H1 (cell line): Measurements from ENCODE around the gene TUBGCP2. TPM values are rescaled to one million over a fixed set of nuclear protein-coding genes. Genes with fewer than 3 reads are reported as not detected.

Source experiments
- CTCF ChIA-PET: fragments of 300-600 bp; sonication (Branson Sonifier 250); formaldehyde crosslinking; loops from one replicate; lab custom pipeline; 2021; ENCODE audit not compliant: partially characterized antibody; lab: Charles Lee
- POLR2A ChIA-PET: fragments of 300-600 bp; sonication (Branson Sonifier 250); formaldehyde crosslinking; loops from one replicate; lab custom pipeline; 2021; ENCODE audit warnings: inconsistent platforms; ENCODE audit not compliant: partially characterized antibody; lab: Charles Lee
- DNase-seq, 2 experiments: peaks; one replicate each; pipeline versions ENCODE4 v3.0.0 to v3.0.0-alpha.2; 2010 to 2022; ENCODE audit warnings: low spot score in 2 of 2, low read depth in 1 of 2, mixed read lengths in 1 of 2
- FAIRE-seq: peaks from 2 replicates; lab custom pipeline; 2011; peaks lifted over from hg19 to GRCh38; lab: Jason Lieb, UNC
- H2AFZ ChIP-seq: 2 replicates; pipeline ENCODE4 v1.8.1; 2012; ENCODE audit warnings: low read length, inconsistent platforms
- H2AK5ac ChIP-seq: 2 replicates; pipeline ENCODE4 v1.6.1; 2013; ENCODE audit warnings: low read depth, low read length
- H2BK120ac ChIP-seq: replicated peaks from 2 replicates; pipeline ENCODE3; 2013; ENCODE audit warnings: low read depth, low read length, inconsistent platforms
- H2BK12ac ChIP-seq: 2 replicates; pipeline ENCODE4 v1.6.1; 2013; ENCODE audit warnings: low read depth, low read length
- H2BK15ac ChIP-seq: 2 replicates; pipeline ENCODE4 v1.6.1; 2013; ENCODE audit warnings: low read length
- H2BK20ac ChIP-seq: 2 replicates; pipeline ENCODE4 v1.6.1; 2013; ENCODE audit warnings: low read length
- H2BK5ac ChIP-seq: 2 replicates; pipeline ENCODE4 v1.6.1; 2013; ENCODE audit warnings: low read depth, low read length
- H3K14ac ChIP-seq: 2 replicates; pipeline ENCODE4 v1.6.1; 2013; ENCODE audit warnings: inconsistent platforms; ENCODE audit not compliant: insufficient read length
- H3K18ac ChIP-seq: 2 replicates; pipeline ENCODE4 v1.6.1; 2013; ENCODE audit warnings: low read length; ENCODE audit errors: extremely low read depth
- H3K23ac ChIP-seq: 2 replicates; pipeline ENCODE4 v1.6.1; 2013; ENCODE audit warnings: inconsistent platforms; ENCODE audit not compliant: insufficient read length
- H3K23me2 ChIP-seq: 2 replicates; pipeline ENCODE4 v1.6.1; 2013; ENCODE audit warnings: low read depth, low read length
- H3K27ac ChIP-seq: 2 replicates; pipeline ENCODE4 v1.6.1; 2011; ENCODE audit warnings: low read depth, low read length, inconsistent platforms
- H3K27me3 ChIP-seq, 4 experiments: replicated peaks in 1 of 4; 1 replicate in 1 of 4; 2 replicates in 3 of 4; pipeline versions ENCODE4 v1.6.1 to v1.8.1; 2011 to 2013; ENCODE audit warnings: low read length in 3 of 4, mild to moderate bottlenecking in 3 of 4, inconsistent platforms in 2 of 4, mixed read lengths in 2 of 4, moderate library complexity in 1 of 4; ENCODE audit not compliant: control insufficient read depth in 3 of 4, insufficient read depth in 3 of 4; ENCODE audit errors: extremely low read depth in 1 of 4
- H3K36me3 ChIP-seq, 4 experiments: 2 replicates each; pipeline versions ENCODE4 v1.6.1 to v1.8.1; 2011 to 2013; ENCODE audit warnings: mild to moderate bottlenecking in 4 of 4, low read length in 3 of 4, moderate library complexity in 2 of 4, control low read depth in 1 of 4, inconsistent platforms in 1 of 4; ENCODE audit not compliant: insufficient read depth in 4 of 4, control insufficient read depth in 2 of 4
- H3K4ac ChIP-seq: replicated peaks from 2 replicates; pipeline ENCODE3; 2013; ENCODE audit warnings: low read length, low read depth, mixed read lengths, inconsistent platforms; ENCODE audit not compliant: insufficient read length
- H3K4me1 ChIP-seq, 4 experiments: replicated peaks in 1 of 4; 1 replicate in 1 of 4; 2 replicates in 3 of 4; pipeline versions ENCODE4 v1.6.1 to v1.8.1; 2011 to 2013; ENCODE audit warnings: low read length in 3 of 4, inconsistent platforms in 2 of 4, mixed read lengths in 1 of 4; ENCODE audit not compliant: insufficient read depth in 4 of 4, control insufficient read depth in 3 of 4
- H3K4me2 ChIP-seq, 2 experiments: 2 replicates each; pipeline versions ENCODE4 v1.6.1 to v1.8.1; 2011 to 2013; ENCODE audit warnings: low read depth in 2 of 2, low read length in 2 of 2, control low read depth in 1 of 2, inconsistent platforms in 1 of 2, mild to moderate bottlenecking in 1 of 2; ENCODE audit not compliant: insufficient read depth in 1 of 2
- H3K4me3 ChIP-seq, 4 experiments: fragments of 200-600, 300-600 bp in 1 of 4; sonication (generic), shearing (Covaris generic), sonication (Bioruptor Twin) in 1 of 4; 2 replicates each; pipeline versions ENCODE4 v1.5.1 to v1.8.1; 2011 to 2016; ENCODE audit warnings: low read length in 4 of 4, low read depth in 3 of 4, control low read depth in 2 of 4, inconsistent platforms in 2 of 4, mild to moderate bottlenecking in 2 of 4, mixed read lengths in 1 of 4, moderate library complexity in 1 of 4; ENCODE audit not compliant: insufficient read depth in 2 of 4; ENCODE audit errors: extremely low read depth in 1 of 4
- H3K56ac ChIP-seq: replicated peaks from 2 replicates; pipeline ENCODE3; 2013; ENCODE audit warnings: low read depth, mild to moderate bottlenecking, mixed read lengths, low read length, inconsistent platforms; ENCODE audit not compliant: insufficient read length
- H3K79me1 ChIP-seq: 2 replicates; pipeline ENCODE4 v1.6.1; 2013; ENCODE audit warnings: low read depth, low read length, control low read depth
- H3K79me2 ChIP-seq, 2 experiments: 2 replicates each; pipeline versions ENCODE4 v1.6.1 to v1.8.1; 2012 to 2013; ENCODE audit warnings: low read length in 2 of 2, mild to moderate bottlenecking in 2 of 2, inconsistent platforms in 1 of 2; ENCODE audit not compliant: insufficient read depth in 2 of 2, control insufficient read depth in 1 of 2
- H3K9ac ChIP-seq, 4 experiments: replicated peaks in 1 of 4; 1 replicate in 1 of 4; 2 replicates in 3 of 4; pipeline versions ENCODE4 v1.6.1 to v1.8.1; 2011 to 2013; ENCODE audit warnings: low read depth in 3 of 4, low read length in 3 of 4, control low read depth in 2 of 4, mild to moderate bottlenecking in 2 of 4, moderate library complexity in 2 of 4, inconsistent platforms in 1 of 4; ENCODE audit errors: extremely low read depth in 1 of 4
- H3K9me3 ChIP-seq, 2 experiments: 2 replicates each; pipeline versions ENCODE4 v1.6.1 to v1.8.1; 2012 to 2013; ENCODE audit warnings: mild to moderate bottlenecking in 2 of 2, moderate library complexity in 2 of 2, control low read depth in 1 of 2, inconsistent platforms in 1 of 2, low read depth in 1 of 2, low read length in 1 of 2, mixed read lengths in 1 of 2; ENCODE audit not compliant: insufficient read depth in 2 of 2
- H4K20me1 ChIP-seq, 2 experiments: replicated peaks in 1 of 2; 2 replicates each; pipeline versions ENCODE3 to v1.8.1; 2011 to 2013; ENCODE audit warnings: inconsistent platforms in 2 of 2, low read length in 2 of 2, mild to moderate bottlenecking in 1 of 2; ENCODE audit not compliant: insufficient read depth in 2 of 2, control insufficient read depth in 1 of 2
- H4K5ac ChIP-seq: 2 replicates; pipeline ENCODE4 v1.6.1; 2013; ENCODE audit warnings: low read length, low read depth, mixed read lengths, inconsistent platforms; ENCODE audit not compliant: insufficient read length
- H4K8ac ChIP-seq: 2 replicates; pipeline ENCODE4 v1.8.0; 2013; ENCODE audit warnings: mild to moderate bottlenecking, moderate library complexity, low read length, inconsistent platforms; ENCODE audit not compliant: insufficient read depth; ENCODE audit errors: extremely low read depth
- H4K91ac ChIP-seq: replicated peaks from 2 replicates; pipeline ENCODE3; 2013; ENCODE audit warnings: low read length, mixed read lengths, inconsistent platforms; ENCODE audit not compliant: insufficient read length
- BRCA1 ChIP-seq: IDR thresholded peaks from 2 replicates; pipeline ENCODE4 v1.6.1; 2012; ENCODE audit warnings: low read depth, low read length, improper control_type of control experiment
- CBX5 ChIP-seq: fragments of 300-800, 300-1000 bp; sonication (generic); IDR thresholded peaks from 2 replicates; pipeline ENCODE4 v1.7.1; 2016; ENCODE audit warnings: antibody characterized with exemption, low read length, low read depth
- SP2 ChIP-seq: IDR thresholded peaks from 2 replicates; pipeline ENCODE4 v1.6.1; 2012; ENCODE audit warnings: mild to moderate bottlenecking, low read length, inconsistent platforms
- TCF12 ChIP-seq: IDR thresholded peaks from 2 replicates; pipeline ENCODE4 v1.6.1; 2011; ENCODE audit warnings: low read depth, mild to moderate bottlenecking, low read length
- WGBS, 2 experiments: shearing (Covaris generic) in 1 of 2; methylation state at CpG; one replicate each; pipeline versions ENCODE4 v1.1.6 to v1.1.7; 2013 to 2015; ENCODE audit warnings: low lambda C conversion rate in 2 of 2, mixed read lengths in 2 of 2, inconsistent platforms in 1 of 2, low coverage in 1 of 2, missing lambda C conversion rate in 1 of 2; ENCODE audit not compliant: insufficient replicate concordance in 2 of 2, insufficient coverage in 1 of 2, insufficient read length in 1 of 2; ENCODE audit errors: extremely low coverage in 1 of 2, missing lambda C conversion rate in 1 of 2; 5-methylcytosine and 5-hydroxymethylcytosine counted together
- polyA plus RNA-seq, 7 experiments: library from polyadenylated mRNA; depleted of rRNA in 3 of 7; stranded (reverse) in 5 of 7; unstranded in 2 of 7; fragments of >200 nt in 5 of 7; fragments of 200-250 nt in 2 of 7; gene quantifications; 1 replicate in 5 of 7; 2 replicates in 1 of 7; 4 replicates in 1 of 7; pipeline versions ENCODE4 v1.2.1 to v1.2.3, GENCODE V29; 2011 to 2013; ENCODE audit warnings: missing spikeins in 2 of 7, mixed read lengths in 2 of 7
- total RNA-seq: library from RNA; stranded (reverse); fragmentation: NEBNext Ultra II Directional; extraction: Animal tissue kit (Norgen Biotek cat#: 25700); gene quantifications from 2 replicates; pipeline ENCODE4 v1.2.1, GENCODE V29; 2021
- TF ChIP-seq, protein P1 (sequence below): IDR thresholded peaks from 2 replicates; pipeline ENCODE4 v1.6.1; 2012; ENCODE audit warnings: low read length, inconsistent platforms

Gene TUBGCP2
- total and polyA plus RNA-seq, 2 of the 8 experiments (the other 6 are each of a cell fraction or from before 2014, with no cell fraction given): 34.9 to 51.9 TPM

DNA sequence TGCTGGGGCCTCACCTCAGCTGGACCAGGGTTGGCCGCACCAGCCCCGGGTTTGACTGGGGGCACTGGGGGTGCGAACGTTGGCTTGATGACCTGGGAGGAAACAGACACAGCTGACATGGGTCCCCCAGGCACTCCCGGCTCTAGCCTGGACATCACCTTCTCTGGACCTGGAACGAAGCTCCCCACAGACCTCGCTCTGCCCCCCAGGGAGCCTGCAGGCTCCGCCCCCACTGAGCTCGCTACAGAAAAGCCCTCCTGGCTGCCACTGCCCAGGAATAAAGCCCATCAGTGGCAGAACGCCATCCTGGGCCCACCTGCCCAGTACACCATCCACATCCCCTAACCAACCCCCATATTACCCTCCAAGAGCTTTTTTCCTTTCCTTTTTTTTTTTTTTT, 45.0 kb downstream of the TUBGCP2 start:
- Histone ChIP-seq H3K27me3 (peaks cover 0 to 15% (median 8%) of the 10 kb centered on the region in 4 experiments; a peak in 6 of 7 replicates), H4K91ac (no peak overlapping the region), H3K27ac (no peak overlapping the region), H2AK5ac (no peak overlapping the region), H2BK5ac (no peak overlapping the region), H3K23me2 (peaks cover 7% of the 10 kb centered on the region; the same call in 1 of the 2 replicates), H4K5ac (no peak overlapping the region), H3K56ac (no peak overlapping the region), H2BK20ac (no peak overlapping the region), H4K8ac (no peak overlapping the region), H2AFZ (no peak overlapping the region), H3K23ac (no peak overlapping the region), H3K4ac (no peak overlapping the region), H3K4me3 (no peak overlapping the region), H3K4me1 (peaks cover 0 to 14% (median 6%) of the 10 kb centered on the region in 4 experiments; a peak in 4 of 7 replicates), H2BK15ac (no peak overlapping the region), H3K9ac (no peak overlapping the region), H4K20me1 (no peaks in the 10 kb centered on the region), H3K4me2 (no peak overlapping the region), H2BK120ac (no peak overlapping the region), H3K79me1 (no peaks in the 10 kb centered on the region), H3K9me3 (no peaks in the 10 kb centered on the region), H3K18ac (no peak overlapping the region), H2BK12ac (no peak overlapping the region), H3K36me3 (no peaks in the 10 kb centered on the region), H3K79me2 (no peaks in the 10 kb centered on the region), H3K14ac (no peak overlapping the region)
- 86% methylated on average over 10 of the region's 10 CpGs; no CpG with 5 or more reads in 1 of the 2 experiments for WGBS, 2 experiments
- FAIRE-seq (no peak), DNase-seq (no peak)
- ChIA-PET POLR2A (interaction anchor here (0.7 to 2.3 kb wide), 5 partner anchors 10 to 51 kb away, joined by 3 to 6 read pairs (median 3); partner anchors contain the start of gene VENTX), CTCF (interaction anchor here (0.6 to 2.4 kb wide), 9 partner anchors 8 to 358 kb away, joined by 3 to 8 read pairs (median 3); partner anchors contain the start of gene ADAM8)
- TF ChIP-seq CBX5: no peak
- TF ChIP-seq, protein P1, sequence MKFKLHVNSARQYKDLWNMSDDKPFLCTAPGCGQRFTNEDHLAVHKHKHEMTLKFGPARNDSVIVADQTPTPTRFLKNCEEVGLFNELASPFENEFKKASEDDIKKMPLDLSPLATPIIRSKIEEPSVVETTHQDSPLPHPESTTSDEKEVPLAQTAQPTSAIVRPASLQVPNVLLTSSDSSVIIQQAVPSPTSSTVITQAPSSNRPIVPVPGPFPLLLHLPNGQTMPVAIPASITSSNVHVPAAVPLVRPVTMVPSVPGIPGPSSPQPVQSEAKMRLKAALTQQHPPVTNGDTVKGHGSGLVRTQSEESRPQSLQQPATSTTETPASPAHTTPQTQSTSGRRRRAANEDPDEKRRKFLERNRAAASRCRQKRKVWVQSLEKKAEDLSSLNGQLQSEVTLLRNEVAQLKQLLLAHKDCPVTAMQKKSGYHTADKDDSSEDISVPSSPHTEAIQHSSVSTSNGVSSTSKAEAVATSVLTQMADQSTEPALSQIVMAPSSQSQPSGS: no peak
- no peak for TF ChIP-seq BRCA1
- TF ChIP-seq SP2: no peak
- TF ChIP-seq TCF12: no peak
